GM18520 (cell line): ENCODE results near the gene SAMD10.
"Not testable (repeated sequence)": the region's sequence is repeated elsewhere in the genome, so short reads cannot be mapped to it uniquely, and the experiment has no call there.

Source experiments
- ATAC-seq: cut with Tn5 transposase; IDR thresholded peaks from one replicate; pipeline ENCODE4 v1.9.1; 2021; ENCODE audit not compliant: unreplicated experiment

Gene SAMD10

GRCh38 chr20:63942969-63943807 is 36.3 kb downstream of the SAMD10 start:
- no peak for ATAC-seq

- no peak for ATAC-seq
Measured at GRCh38 chr20:63942250-63942951, 37.0 kb downstream of the SAMD10 start.

- ATAC-seq: no peak
Measured at GRCh38 chr20:63941282-63942081, 38.0 kb downstream of the SAMD10 start.

GRCh38 chr20:63940472-63941266 is 38.8 kb downstream of the SAMD10 start:
- ATAC-seq: no peak

GRCh38 chr20:63940071-63940471 is 39.4 kb downstream of the SAMD10 start:
- ATAC-seq: no peak

GRCh38 chr20:63939061-63939935 is 40.1 kb downstream of the SAMD10 start:
- ATAC-seq: no peak

GRCh38 chr20:63937596-63937995 is 41.8 kb downstream of the SAMD10 start:
- no peak for ATAC-seq

GRCh38 chr20:63935447-63935846 is 44.0 kb downstream of the SAMD10 start:
- no peak for ATAC-seq

- no peak for ATAC-seq
Measured at GRCh38 chr20:63934271-63935068, 45.0 kb downstream of the SAMD10 start.

- ATAC-seq: no peak
Measured at GRCh38 chr20:63933646-63934045, 45.8 kb downstream of the SAMD10 start.

GRCh38 chr20:63932606-63933160 is 46.8 kb downstream of the SAMD10 start:
- ATAC-seq: no peak

- no peak for ATAC-seq
Measured at GRCh38 chr20:63931735-63932134, 47.7 kb downstream of the SAMD10 start.

GRCh38 chr20:63930971-63931553 is 48.4 kb downstream of the SAMD10 start:
- ATAC-seq: no peak

- ATAC-seq: not testable (repeated sequence)
Measured at GRCh38 chr20:63929473-63929883, 50.0 kb downstream of the SAMD10 start.

GRCh38 chr20:63929071-63929470 is 50.4 kb downstream of the SAMD10 start:
- ATAC-seq: no peak

GRCh38 chr20:63926298-63926697 is 53.1 kb downstream of the SAMD10 start:
- no peak for ATAC-seq

GRCh38 chr20:63924241-63924640 is 55.2 kb downstream of the SAMD10 start:
- ATAC-seq: no peak
